K562 (cell line): ENCODE measurements around the gene KIFAP3. TPM values are rescaled to one million over a fixed set of nuclear protein-coding genes. Genes with fewer than 3 reads are reported as not detected.

ENCODE experiments used
- ATAC-seq: fragments of 200-7000 bp; cut with Tn5 transposase; 3 replicates; pipeline ENCODE4 v1.9.1; 2020; ENCODE audit warnings: moderate library complexity
- BruUV-seq: library from RNA; stranded (reverse); fragments of 400-500 nt; replicated peaks from 2 replicates; lab custom pipeline; 2021; lab: Mats Ljungman, UMichigan
- CTCF ChIA-PET: fragments of 300-600 bp; formaldehyde crosslinking; extraction: SDS; loops from one replicate; lab custom pipeline; 2021; ENCODE audit warnings: low intra/inter-chr PET ratio; lab: Yijun Ruan, JAX
- POLR2A ChIA-PET: fragments of 300-600, 350-650 bp; sonication (Branson Sonifier 250); formaldehyde crosslinking; extraction: SDS; loops from one replicate; lab custom pipeline; 2021; ENCODE audit warnings: antibody characterized with exemption, inconsistent platforms; lab: Yijun Ruan, JAX
- DNase-seq, 4 experiments: peaks; one replicate each; pipeline versions ENCODE4 v3.0.0 to v3.0.0-alpha.2; 2011 to 2018; ENCODE audit warnings: low spot score in 3 of 4, mixed read lengths in 3 of 4; ENCODE audit errors: extremely low read depth in 1 of 4
- FAIRE-seq: peaks from 2 replicates; lab custom pipeline; 2011; peaks lifted over from hg19 to GRCh38; lab: Jason Lieb, UNC
- H2AFZ ChIP-seq: 2 replicates; pipeline ENCODE4 v1.6.0; 2011; ENCODE audit warnings: low read depth, low read length, control low read depth, inconsistent platforms
- H3K27ac ChIP-seq: fragments of 200-600 bp; 3 replicates; pipeline ENCODE4 v1.8.0; 2011; ENCODE audit warnings: low read depth, mild to moderate bottlenecking, control low read depth, inconsistent platforms, low read length, moderate library complexity, mixed read lengths; ENCODE audit errors: extremely low read depth
- H3K27me3 ChIP-seq, 2 experiments: fragments of 300-600 bp in 1 of 2; 2 replicates in 1 of 2; 3 replicates in 1 of 2; pipeline versions ENCODE4 v1.6.0 to v1.8.0; 2011; ENCODE audit warnings: inconsistent platforms in 2 of 2, low read length in 2 of 2, mild to moderate bottlenecking in 1 of 2, mixed read lengths in 1 of 2, moderate library complexity in 1 of 2; ENCODE audit not compliant: control insufficient read depth in 2 of 2, insufficient read depth in 2 of 2
- H3K36me3 ChIP-seq: fragments of 300-600 bp; 3 replicates; pipeline ENCODE4 v1.8.0; 2011; ENCODE audit warnings: mild to moderate bottlenecking, low read length, inconsistent platforms; ENCODE audit not compliant: control insufficient read depth, insufficient read depth
- H3K4me1 ChIP-seq, 2 experiments: fragments of 200-600 bp in 1 of 2; replicated peaks in 1 of 2; 2 replicates in 1 of 2; 3 replicates in 1 of 2; pipeline versions ENCODE4 v1.5.1 to v1.8.0; 2011; ENCODE audit warnings: inconsistent platforms in 2 of 2, low read length in 2 of 2, mild to moderate bottlenecking in 1 of 2, mixed read lengths in 1 of 2, moderate library complexity in 1 of 2; ENCODE audit not compliant: control insufficient read depth in 2 of 2, insufficient read depth in 2 of 2
- H3K4me2 ChIP-seq: 2 replicates; pipeline ENCODE4 v1.6.1; 2011; ENCODE audit warnings: low read length, control low read depth, inconsistent platforms, mixed read lengths; ENCODE audit not compliant: insufficient read depth
- H3K4me3 ChIP-seq: fragments of 200-600 bp; sonication (generic), shearing (Covaris generic); 2 replicates; pipeline ENCODE4 v1.5.1; 2016; ENCODE audit warnings: control low read depth, inconsistent platforms
- H3K79me2 ChIP-seq: fragments of 200-600 bp; 3 replicates; pipeline ENCODE4 v1.8.0; 2011; ENCODE audit warnings: low read length, inconsistent platforms; ENCODE audit not compliant: control insufficient read depth, insufficient read depth
- H3K9ac ChIP-seq, 2 experiments: 2 replicates each; pipeline versions ENCODE4 v1.6.0 to v1.6.1; 2011; ENCODE audit warnings: low read depth in 2 of 2, low read length in 2 of 2, control low read depth in 1 of 2, inconsistent platforms in 1 of 2, mild to moderate bottlenecking in 1 of 2, mixed read lengths in 1 of 2; ENCODE audit not compliant: insufficient read depth in 1 of 2
- H3K9me1 ChIP-seq: one replicate; pipeline ENCODE4 v1.6.0; 2011; ENCODE audit warnings: inconsistent platforms, mild to moderate bottlenecking, low read length, moderate library complexity; ENCODE audit not compliant: control insufficient read depth, insufficient read depth
- H3K9me3 ChIP-seq: replicated peaks from 2 replicates; pipeline ENCODE4 v1.5.1; 2011; ENCODE audit warnings: low read depth, low read length, inconsistent platforms; ENCODE audit not compliant: control insufficient read depth, insufficient read depth
- H4K20me1 ChIP-seq: replicated peaks from 2 replicates; pipeline ENCODE4 v1.6.1; 2011; ENCODE audit warnings: low read length, inconsistent platforms, mixed read lengths; ENCODE audit not compliant: control insufficient read depth, insufficient read depth
- ILF3 ChIP-seq: fragments of 450-650 bp; IDR thresholded peaks from 2 replicates; pipeline ENCODE4 v1.6.1; 2018; ENCODE audit warnings: antibody characterized with exemption, mild to moderate bottlenecking, moderate library complexity, borderline replicate concordance
- JUN ChIP-seq, 2 experiments: sonication (generic) in 1 of 2; formaldehyde crosslinking in 1 of 2; IDR thresholded peaks; 2 replicates each; pipeline versions ENCODE4 v1.6.1 to v1.8.0; 2012 to 2022; ENCODE audit warnings: borderline replicate concordance in 2 of 2, mild to moderate bottlenecking in 2 of 2, improper control_type of control experiment in 1 of 2, low read depth in 1 of 2, low read length in 1 of 2, missing genetic modification reagents in 1 of 2
- JUND ChIP-seq, 2 experiments: IDR thresholded peaks; 2 replicates in 1 of 2; 3 replicates in 1 of 2; pipeline ENCODE4 v1.6.1; 2011; ENCODE audit warnings: borderline replicate concordance in 2 of 2, low read depth in 2 of 2, low read length in 2 of 2, improper control_type of control experiment in 1 of 2, missing biosample characterization in 1 of 2, missing genetic modification characterization in 1 of 2, missing genetic modification reagents in 1 of 2
- POLR2A ChIP-seq: fragments of 450-650 bp; conservative IDR thresholded peaks from 2 replicates; pipeline ENCODE4 v1.6.1; 2016
- PURB ChIP-seq: sonication (generic); formaldehyde crosslinking; IDR thresholded peaks from 2 replicates; pipeline ENCODE4 v1.9.0; 2021; ENCODE audit warnings: low read depth, mild to moderate bottlenecking, missing genetic modification reagents
- RBM34 ChIP-seq: fragments of 200-400 bp; formaldehyde crosslinking; IDR thresholded peaks from 2 replicates; pipeline ENCODE4 v1.6.1; 2018; ENCODE audit warnings: low read length, borderline replicate concordance; ENCODE audit not compliant: insufficient read depth
- ZBTB1 ChIP-seq: sonication (generic); formaldehyde crosslinking; IDR thresholded peaks from 2 replicates; pipeline ENCODE4 v1.8.1; 2023; ENCODE audit warnings: missing genetic modification reagents, low read depth, mild to moderate bottlenecking, borderline replicate concordance
- ZFP36 ChIP-seq: fragments of 150-350 bp; IDR thresholded peaks from 2 replicates; pipeline ENCODE4 v1.6.1; 2018; ENCODE audit warnings: low read length, low read depth; ENCODE audit not compliant: partially characterized antibody
- ZNF778 ChIP-seq: fragments of 450-650 bp; formaldehyde crosslinking; IDR thresholded peaks from 2 replicates; pipeline ENCODE4 v1.4.0; 2020; ENCODE audit warnings: mild to moderate bottlenecking, moderate library complexity
- WGBS: fragments of 100-300 bp; shearing (Covaris generic); methylation state at CpG from one replicate; pipeline ENCODE4 v1.1.6; 2016; ENCODE audit warnings: low coverage, mixed read lengths; ENCODE audit not compliant: insufficient coverage; ENCODE audit errors: missing lambda C conversion rate; 5-methylcytosine and 5-hydroxymethylcytosine counted together
- in situ Hi-C: fragments of 300-500 bp; cut with MboI; formaldehyde crosslinking; loops from 4 replicates; pipeline ENCODE4 v1.15.0; 2018; ENCODE audit warnings: inconsistent platforms, mixed read lengths
- intact Hi-C: fragments of 100-400 bp; cut with micrococcal nuclease; formaldehyde crosslinking; loops from 2 replicates; pipeline ENCODE4 v1.14.2; 2022
- polyA plus RNA-seq, 8 experiments: library from polyadenylated mRNA; depleted of rRNA in 4 of 8; stranded (reverse) in 5 of 8; unstranded in 3 of 8; fragments of >200 nt; fragmentation: Nextera tagmentation in 2 of 8; fragmentation: Illumina TruSeq in 1 of 8; extraction: Ambion mirVana in 2 of 8; extraction: Trizol in 1 of 8; gene quantifications; 2 replicates each; pipeline versions ENCODE4 v1.2.1 to v1.2.3, GENCODE V29; 2011 to 2014; ENCODE audit warnings: inconsistent platforms in 1 of 8, missing spikeins in 1 of 8
- total RNA-seq, 7 experiments: library from RNA; depleted of rRNA in 6 of 7; stranded (reverse); fragments of >200 nt in 6 of 7; fragmentation: Illumina TruSeq in 2 of 7; extraction: Trizol in 2 of 7; gene quantifications; 2 replicates each; pipeline versions ENCODE4 v1.2.1 to v1.2.3, GENCODE V29; 2011 to 2021; ENCODE audit warnings: low replicate concordance in 1 of 7
- TF ChIP-seq, protein P1 (sequence below): fragments of 450-650 bp; formaldehyde crosslinking; IDR thresholded peaks from 2 replicates; pipeline ENCODE4 v1.4.0; 2022; ENCODE audit warnings: missing genetic modification characterization

The KIFAP3 gene
- total and polyA plus RNA-seq, 9 of the 15 experiments (the other 6 are each of a cell fraction or from before 2014, with no cell fraction given): 8.8 to 17.5 (median 11.8) TPM

DNA sequence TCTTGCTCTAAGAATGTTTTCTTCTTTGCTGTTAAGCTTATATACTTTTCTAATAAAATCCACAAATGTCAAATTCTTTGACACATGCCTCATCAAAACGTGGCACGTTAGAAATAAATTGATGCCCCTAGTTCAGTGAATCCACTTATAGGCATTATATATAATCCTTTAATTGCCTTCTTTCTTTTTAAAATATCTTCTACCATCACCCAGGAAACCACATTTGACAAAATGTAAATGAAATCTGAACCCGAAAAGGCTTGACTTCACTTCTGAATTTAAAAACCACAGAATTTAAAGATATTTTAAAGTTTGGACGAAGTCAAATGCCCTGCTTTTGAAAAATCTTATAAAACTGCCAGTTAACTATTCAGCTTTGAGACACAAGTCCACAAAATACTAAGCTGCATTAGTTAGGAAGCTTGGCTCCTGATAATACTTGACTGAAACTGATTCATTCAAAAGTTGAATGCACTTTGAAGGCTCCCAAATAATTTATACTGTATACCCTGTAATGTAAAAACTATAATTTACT is 22.4 kb upstream of the KIFAP3 start:
- Histone ChIP-seq H2AFZ (no peak overlapping the region), H3K79me2 (no peaks in the 10 kb centered on the region), H3K36me3 (no peaks in the 10 kb centered on the region), H3K4me2 (no peak overlapping the region), H3K4me3 (no peak overlapping the region), H3K9me3 (no peaks in the 10 kb centered on the region), H3K9ac (no peak overlapping the region), H3K4me1 (no peaks in the 10 kb centered on the region), H3K27me3 (no peaks in the 10 kb centered on the region), H4K20me1 (no peaks in the 10 kb centered on the region), H3K27ac (no peak overlapping the region), H3K9me1 (no peaks in the 10 kb centered on the region)
- CTCF ChIA-PET: no interaction called here
- WGBS: 2% methylated on average over 4 of the region's 4 CpGs
- ATAC-seq (no peak), FAIRE-seq (no peak), DNase-seq (no peak)
- no TSS peak for BruUV-seq
- in situ Hi-C loops (no loop called here), intact Hi-C loops (no loop called here)
- POLR2A ChIA-PET: no interaction called here
- TF ChIP-seq ZBTB1 (CRISPR knock-in tag): no peak
- no peak for TF ChIP-seq ZFP36
- no peak for TF ChIP-seq RBM34
- TF ChIP-seq JUND (IDR thresholded peaks at IDR 0.05; ENCODE audit: borderline replicate concordance, low read depth, low read length): no peak
- no peak for TF ChIP-seq JUND (tag; IDR thresholded peaks at IDR 0.05; ENCODE audit: borderline replicate concordance, low read depth, low read length)
- no peak for TF ChIP-seq PURB
- TF ChIP-seq ILF3: no peak
- no peak for TF ChIP-seq JUN (IDR thresholded peaks at IDR 0.05; ENCODE audit: borderline replicate concordance, low read depth, low read length)
- no peak for TF ChIP-seq JUN (CRISPR knock-in tag; IDR thresholded peaks at IDR 0.05; ENCODE audit: borderline replicate concordance)
- no peak for TF ChIP-seq ZNF778 (CRISPR knock-in tag)
- TF ChIP-seq, protein P1, sequence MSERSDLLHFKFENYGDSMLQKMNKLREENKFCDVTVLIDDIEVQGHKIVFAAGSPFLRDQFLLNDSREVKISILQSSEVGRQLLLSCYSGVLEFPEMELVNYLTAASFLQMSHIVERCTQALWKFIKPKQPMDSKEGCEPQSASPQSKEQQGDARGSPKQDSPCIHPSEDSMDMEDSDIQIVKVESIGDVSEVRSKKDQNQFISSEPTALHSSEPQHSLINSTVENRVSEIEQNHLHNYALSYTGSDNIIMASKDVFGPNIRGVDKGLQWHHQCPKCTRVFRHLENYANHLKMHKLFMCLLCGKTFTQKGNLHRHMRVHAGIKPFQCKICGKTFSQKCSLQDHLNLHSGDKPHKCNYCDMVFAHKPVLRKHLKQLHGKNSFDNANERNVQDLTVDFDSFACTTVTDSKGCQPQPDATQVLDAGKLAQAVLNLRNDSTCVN (CRISPR knock-in tag): no peak
- no peak for TF ChIP-seq POLR2A
